Liver (tissue), 9 donors: Measurements from ENCODE around the gene HTR2A. TPM values are rescaled to one million over a fixed set of nuclear protein-coding genes. Genes with fewer than 3 reads are reported as not detected.

Experiments used
- DNase-seq: peaks from one replicate; pipeline ENCODE4 v3.0.0-alpha.2; 2017; ENCODE audit warnings: low spot score
- H3K27ac ChIP-seq, 2 donors: one replicate each; pipeline ENCODE4 v1.7.0; 2013; ENCODE audit warnings: inconsistent platforms in 2 of 2, low read length in 2 of 2, control low read depth in 1 of 2, low read depth in 1 of 2, mild to moderate bottlenecking in 1 of 2
- H3K27me3 ChIP-seq, 4 donors: one replicate each; pipeline versions ENCODE4 v1.6.1 to v1.7.0; 2013; ENCODE audit warnings: low read length in 3 of 4, inconsistent platforms in 1 of 4, mild to moderate bottlenecking in 1 of 4, moderate library complexity in 1 of 4; ENCODE audit not compliant: control insufficient read depth in 4 of 4, insufficient read depth in 4 of 4
- H3K36me3 ChIP-seq, 4 donors: one replicate each; pipeline versions ENCODE4 v1.6.1 to v1.7.0; 2013; ENCODE audit warnings: low read length in 3 of 4, mild to moderate bottlenecking in 3 of 4, low read depth in 1 of 4, moderate library complexity in 1 of 4; ENCODE audit not compliant: control insufficient read depth in 4 of 4, insufficient read depth in 3 of 4
- H3K4me1 ChIP-seq, 4 donors: one replicate each; pipeline versions ENCODE4 v1.6.1 to v1.7.0; 2013; ENCODE audit warnings: low read length in 3 of 4, mild to moderate bottlenecking in 3 of 4, moderate library complexity in 1 of 4; ENCODE audit not compliant: control insufficient read depth in 4 of 4, insufficient read depth in 4 of 4
- H3K4me3 ChIP-seq, 3 donors: one replicate each; pipeline versions ENCODE4 v1.6.1 to v1.7.0; 2013; ENCODE audit warnings: low read length in 3 of 3, control low read depth in 1 of 3, low read depth in 1 of 3, mild to moderate bottlenecking in 1 of 3
- H3K9ac ChIP-seq, 2 donors: one replicate each; pipeline ENCODE4 v1.7.0; 2013; ENCODE audit warnings: low read length in 2 of 2, mild to moderate bottlenecking in 2 of 2, moderate library complexity in 2 of 2, control low read depth in 1 of 2, low read depth in 1 of 2
- H3K9me3 ChIP-seq, 4 donors: one replicate each; pipeline versions ENCODE4 v1.6.1 to v1.7.0; 2013; ENCODE audit warnings: low read length in 3 of 4; ENCODE audit not compliant: control insufficient read depth in 4 of 4
- ATF3 ChIP-seq: IDR thresholded peaks from 2 replicates; pipeline ENCODE4 v1.6.1; 2016; ENCODE audit warnings: antibody characterized with exemption
- CTCF ChIP-seq: fragments of 150-350 bp; IDR thresholded peaks from 2 replicates; pipeline ENCODE4 v1.5.1; 2017; ENCODE audit warnings: improper control_type of control experiment, low read depth, low read length; ENCODE audit not compliant: missing input control
- EGR1 ChIP-seq, 2 donors: IDR thresholded peaks; 2 replicates each; pipeline ENCODE4 v1.6.1; 2016 to 2018; ENCODE audit warnings: antibody characterized with exemption in 2 of 2, low read depth in 2 of 2
- FOXA1 ChIP-seq: IDR thresholded peaks from 2 replicates; pipeline ENCODE4 v1.6.1; 2016; ENCODE audit warnings: antibody characterized with exemption
- FOXA2 ChIP-seq: IDR thresholded peaks from 2 replicates; pipeline ENCODE4 v1.6.1; 2016; ENCODE audit warnings: antibody characterized with exemption
- GABPA ChIP-seq, 2 donors: IDR thresholded peaks in 1 of 2; conservative IDR thresholded peaks in 1 of 2; 2 replicates each; pipeline ENCODE4 v1.6.1; 2016; ENCODE audit warnings: antibody characterized with exemption in 2 of 2, mild to moderate bottlenecking in 1 of 2, moderate library complexity in 1 of 2
- HNF4A ChIP-seq, 2 donors: conservative IDR thresholded peaks; 2 replicates each; pipeline ENCODE4 v1.6.1; 2016; ENCODE audit warnings: antibody characterized with exemption in 2 of 2, mild to moderate bottlenecking in 2 of 2
- HNF4G ChIP-seq: IDR thresholded peaks from 2 replicates; pipeline ENCODE4 v1.6.1; 2016; ENCODE audit warnings: antibody characterized with exemption
- JUND ChIP-seq, 2 donors: IDR thresholded peaks; 2 replicates each; pipeline ENCODE4 v1.6.1; 2016; ENCODE audit warnings: antibody characterized with exemption in 2 of 2
- MAX ChIP-seq: IDR thresholded peaks from 2 replicates; pipeline ENCODE4 v1.6.1; 2016; ENCODE audit warnings: antibody characterized with exemption
- NR2F2 ChIP-seq: IDR thresholded peaks from 2 replicates; pipeline ENCODE4 v1.6.1; 2016; ENCODE audit warnings: antibody characterized with exemption
- RAD21 ChIP-seq, 2 donors: IDR thresholded peaks; 2 replicates each; pipeline ENCODE4 v1.6.1; 2016; ENCODE audit warnings: antibody characterized with exemption in 2 of 2, mild to moderate bottlenecking in 2 of 2
- REST ChIP-seq: IDR thresholded peaks from 2 replicates; pipeline ENCODE4 v1.6.1; 2016; ENCODE audit warnings: antibody characterized with exemption, mild to moderate bottlenecking
- RXRA ChIP-seq, 2 donors: IDR thresholded peaks; 2 replicates each; pipeline ENCODE4 v1.6.1; 2017 to 2018; ENCODE audit warnings: antibody characterized with exemption in 2 of 2, mild to moderate bottlenecking in 1 of 2
- SP1 ChIP-seq: IDR thresholded peaks from 2 replicates; pipeline ENCODE4 v1.6.1; 2018; ENCODE audit warnings: antibody characterized with exemption, mild to moderate bottlenecking
- TAF1 ChIP-seq: conservative IDR thresholded peaks from 2 replicates; pipeline ENCODE4 v1.6.1; 2016; ENCODE audit warnings: antibody characterized with exemption, mild to moderate bottlenecking
- YY1 ChIP-seq: IDR thresholded peaks from 2 replicates; pipeline ENCODE4 v1.6.1; 2016; ENCODE audit warnings: antibody characterized with exemption, mild to moderate bottlenecking
- WGBS: extraction: QIAGEN DNeasy Blood & Tissue Kit; methylation state at CpG from one replicate; pipeline ENCODE4 v1.1.7; 2013; 5-methylcytosine and 5-hydroxymethylcytosine counted together
- polyA plus RNA-seq, 2 donors: library from polyadenylated mRNA; stranded (reverse) in 1 of 2; unstranded in 1 of 2; fragments of 200-250 nt in 1 of 2; fragments of >200 nt in 1 of 2; fragmentation: Nextera tagmentation in 1 of 2; extraction: Ambion mirVana in 1 of 2; gene quantifications; one replicate each; pipeline versions ENCODE4 v1.2.1 to v1.2.3, GENCODE V29; 2013 to 2015
- total RNA-seq, 2 donors: library from RNA; depleted of rRNA; stranded (reverse); fragments of >200 nt; gene quantifications; one replicate each; pipeline ENCODE4 v1.2.3, GENCODE V29; 2014
- donor health status: healthy.
- donor health status: healthy.
- donor health status: healthy.
- donor health status: healthy.
- donor health status: healthy.

Gene HTR2A
- total and polyA plus RNA-seq, 4 donors, result under 0.01 to 0.19 (median 0.19) TPM; not detected in 1

- Histone ChIP-seq H3K4me1 (no peaks in the 10 kb centered on the region), H3K9me3 (no peaks in the 10 kb centered on the region), H3K27me3 (no peaks in the 10 kb centered on the region), H3K36me3 (no peaks in the 10 kb centered on the region), H3K27ac (no peak overlapping the region), H3K9ac (no peak overlapping the region), H3K4me3 (no peak overlapping the region)
- no peak for DNase-seq
- WGBS, result 93% methylated on average over 10 of the region's 10 CpGs
- TF ChIP-seq YY1, result no peak
- TF ChIP-seq SP1, result no peak
- no peak for TF ChIP-seq RAD21 (IDR thresholded peaks at IDR 0.05)
- no peak for TF ChIP-seq NR2F2
- TF ChIP-seq ATF3, result no peak
- TF ChIP-seq FOXA2, result no peak
- TF ChIP-seq HNF4G, result no peak
- no peak for TF ChIP-seq HNF4A (conservative IDR thresholded peaks at IDR 0.05)
- no peak for TF ChIP-seq REST
- no peak for TF ChIP-seq JUND (IDR thresholded peaks at IDR 0.05)
- no peak for TF ChIP-seq TAF1
Measured at GRCh38 chr13:46852168-46852567, 44.7 kb downstream of the HTR2A start.

- no peak for DNase-seq
- H3K27me3 ChIP-seq, result no peaks in the 10 kb centered on the region
- H3K4me1 ChIP-seq, result no peaks in the 10 kb centered on the region
- TF ChIP-seq EGR1 (IDR thresholded peaks at IDR 0.05; ENCODE audit: low read depth in 2 of 2), result no peak
- TF ChIP-seq CTCF, result no peak
- no peak for TF ChIP-seq RXRA (IDR thresholded peaks at IDR 0.05)
- no peak for TF ChIP-seq MAX
- no peak for TF ChIP-seq FOXA1
- no peak for TF ChIP-seq HNF4A (conservative IDR thresholded peaks at IDR 0.05)
- no peak for TF ChIP-seq JUND (IDR thresholded peaks at IDR 0.05)
- TF ChIP-seq HNF4G, result no peak
- no peak for TF ChIP-seq RAD21 (IDR thresholded peaks at IDR 0.05)
- no peak for TF ChIP-seq GABPA (IDR thresholded peaks at IDR 0.05 in 1 of 2, conservative IDR thresholded peaks at IDR 0.05 in 1 of 2)
- TF ChIP-seq FOXA2, result no peak
- TF ChIP-seq REST, result no peak
- TF ChIP-seq TAF1, result no peak
- TF ChIP-seq SP1, result no peak
- 97% methylated on average over 1 of the region's 1 CpG for WGBS
- no peak overlapping the region for H3K27ac ChIP-seq
- no peaks in the 10 kb centered on the region for H3K9me3 ChIP-seq
- no peak overlapping the region for H3K9ac ChIP-seq
- H3K36me3 ChIP-seq, result peaks cover 0 to 2% (median 0%) of the 10 kb centered on the region in 4 donors
- no peak overlapping the region for H3K4me3 ChIP-seq
Measured at GRCh38 chr13:46850214-46850613, 46.6 kb downstream of the HTR2A start.
